ENCODE measurements around the gene UFM1. TPM values are rescaled to one million over a fixed set of nuclear protein-coding genes. Genes with fewer than 3 reads are reported as not detected.
A peak's percentile ranks its signal among the peaks of the same experiment; 100 is the strongest.

UFM1 gene
- polyA plus RNA-seq, 3 donors: 36.0 to 56.6 (median 41.8) TPM

GRCh38 chr13:38350114-38350617 lies 515 bp downstream of the UFM1 start:
- WGBS (ENCODE audit: insufficient coverage): 0% methylated on average over 5 of the region's 19 CpGs
- TF ChIP-seq, protein P1, sequence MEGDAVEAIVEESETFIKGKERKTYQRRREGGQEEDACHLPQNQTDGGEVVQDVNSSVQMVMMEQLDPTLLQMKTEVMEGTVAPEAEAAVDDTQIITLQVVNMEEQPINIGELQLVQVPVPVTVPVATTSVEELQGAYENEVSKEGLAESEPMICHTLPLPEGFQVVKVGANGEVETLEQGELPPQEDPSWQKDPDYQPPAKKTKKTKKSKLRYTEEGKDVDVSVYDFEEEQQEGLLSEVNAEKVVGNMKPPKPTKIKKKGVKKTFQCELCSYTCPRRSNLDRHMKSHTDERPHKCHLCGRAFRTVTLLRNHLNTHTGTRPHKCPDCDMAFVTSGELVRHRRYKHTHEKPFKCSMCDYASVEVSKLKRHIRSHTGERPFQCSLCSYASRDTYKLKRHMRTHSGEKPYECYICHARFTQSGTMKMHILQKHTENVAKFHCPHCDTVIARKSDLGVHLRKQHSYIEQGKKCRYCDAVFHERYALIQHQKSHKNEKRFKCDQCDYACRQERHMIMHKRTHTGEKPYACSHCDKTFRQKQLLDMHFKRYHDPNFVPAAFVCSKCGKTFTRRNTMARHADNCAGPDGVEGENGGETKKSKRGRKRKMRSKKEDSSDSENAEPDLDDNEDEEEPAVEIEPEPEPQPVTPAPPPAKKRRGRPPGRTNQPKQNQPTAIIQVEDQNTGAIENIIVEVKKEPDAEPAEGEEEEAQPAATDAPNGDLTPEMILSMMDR (IDR thresholded peaks at IDR 0.05): no peak
- Histone ChIP-seq H3K4me2 (replicated peaks; ENCODE audit: extremely low read depth, low read length, poor library complexity, severe bottlenecking) (peak overlapping the region; percentile 92), H3K27me3 (ENCODE audit: control insufficient read depth in 2 of 2, insufficient read depth in 2 of 2, low read length in 2 of 2) (no peaks in the 10 kb centered on the region), H4K20me1 (ENCODE audit: insufficient read depth, low read length) (peaks cover 8% of the 10 kb centered on the region), H3K4me3 (replicated peaks in 1 of 3; ENCODE audit: low read depth in 2 of 3, low read length in 3 of 3) (peak overlapping the region; percentile 70 to 93 (median 93)), H3K4me1 (ENCODE audit: control insufficient read depth in 1 of 2, insufficient read depth in 2 of 2, low read length in 2 of 2) (peaks cover 22 to 27% of the 10 kb centered on the region in 2 donors), H3K36me3 (replicated peaks in 1 of 2; ENCODE audit: control insufficient read depth in 1 of 2, insufficient read depth in 2 of 2, low read length in 2 of 2) (peaks cover 24 to 35% of the 10 kb centered on the region in 2 donors), H3K79me2 (ENCODE audit: insufficient read depth, low read length) (peaks cover 25% of the 10 kb centered on the region), H3K27ac (ENCODE audit: low read depth in 1 of 2, low read length in 2 of 2) (peak overlapping the region; percentile 75 to 96), H2AFZ (ENCODE audit: insufficient read depth, low read depth, low read length, poor library complexity, severe bottlenecking) (peak overlapping the region; percentile 90), H3K9me3 (replicated peaks in 1 of 2; ENCODE audit: control insufficient read depth in 1 of 2, insufficient read depth in 1 of 2, low read length in 2 of 2) (no peaks in the 10 kb centered on the region), H3K9ac (ENCODE audit: insufficient read depth, low read length, poor library complexity, severe bottlenecking) (peak overlapping the region; percentile 87)
- no peaks in the 10 kb centered on the region for H3K27me3 Mint-ChIP-seq (ENCODE audit: low read depth in 3 of 3)
- peak overlapping the region; percentile 94 to 99 for H3K4me3 Mint-ChIP-seq
- H3K9me3 Mint-ChIP-seq: no peaks in the 10 kb centered on the region
- peak in 2 of 3 donors; percentile 17 to 28 for DNase-seq
- intact Hi-C loops (cut with micrococcal nuclease): loop anchor here in 1 of 2 donors (10.0 kb wide), 1 partner anchor 1355 kb away; the partner anchor contains the start of gene ALG5
- peaks cover 27% of the 10 kb centered on the region for H3K4me1 Mint-ChIP-seq
- H3K36me3 Mint-ChIP-seq: peaks cover 19 to 27% of the 10 kb centered on the region in 2 donors
- peak overlapping the region; percentile 96 to 98 (median 97) for H3K27ac Mint-ChIP-seq

DNA sequence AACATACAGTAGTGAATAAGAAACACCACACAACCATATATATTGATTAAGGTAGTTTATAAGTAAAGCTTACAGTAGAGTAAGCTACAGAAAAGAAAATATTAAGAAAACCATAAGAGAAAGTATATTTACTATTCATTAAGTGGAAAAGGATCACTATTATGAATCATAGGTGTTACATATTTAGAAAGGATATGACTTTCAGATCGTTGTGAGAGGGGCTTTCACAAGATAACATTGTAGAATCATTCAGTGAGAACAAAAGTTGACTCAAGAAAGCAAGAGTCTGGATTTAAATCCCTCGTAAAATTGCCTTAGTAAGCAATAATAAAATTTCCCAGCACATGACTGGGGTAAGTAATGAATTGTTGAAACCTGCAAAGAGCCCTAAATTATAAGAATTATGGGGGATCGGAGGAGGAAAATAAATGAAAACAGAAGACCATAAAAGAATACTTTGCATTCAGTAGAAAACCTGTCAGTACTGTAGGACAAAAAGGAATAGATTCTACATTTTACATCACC lies 6.0 kb downstream of the UFM1 start:
- H2AFZ ChIP-seq (ENCODE audit: insufficient read depth, low read depth, low read length, poor library complexity, severe bottlenecking): no peak overlapping the region
- H4K20me1 ChIP-seq (ENCODE audit: insufficient read depth, low read length): peaks cover 14% of the 10 kb centered on the region
- Mint-ChIP-seq H3K36me3 (peaks cover 37 to 51% of the 10 kb centered on the region in 2 donors), H3K9me3 (no peaks in the 10 kb centered on the region), H3K4me3 (no peak overlapping the region), H3K27ac (no peak overlapping the region), H3K27me3 (ENCODE audit: low read depth in 3 of 3) (no peaks in the 10 kb centered on the region), H3K4me1 (peaks cover 13% of the 10 kb centered on the region)
- peaks cover 15% of the 10 kb centered on the region for H3K79me2 ChIP-seq (ENCODE audit: insufficient read depth, low read length)
- H3K4me3 ChIP-seq (replicated peaks in 1 of 3; ENCODE audit: low read depth in 2 of 3, low read length in 3 of 3): no peak overlapping the region
- intact Hi-C loops (cut with micrococcal nuclease): loop anchor here in 1 of 2 donors (10.0 kb wide), 1 partner anchor 1361 kb away; the partner anchor contains the start of gene ALG5
- H3K27ac ChIP-seq (ENCODE audit: low read depth in 1 of 2, low read length in 2 of 2): no peak overlapping the region
- H3K4me1 ChIP-seq (ENCODE audit: control insufficient read depth in 1 of 2, insufficient read depth in 2 of 2, low read length in 2 of 2): peaks cover 8 to 11% of the 10 kb centered on the region in 2 donors
- H3K9me3 ChIP-seq (replicated peaks in 1 of 2; ENCODE audit: control insufficient read depth in 1 of 2, insufficient read depth in 1 of 2, low read length in 2 of 2): no peaks in the 10 kb centered on the region
- H3K36me3 ChIP-seq (replicated peaks in 1 of 2; ENCODE audit: control insufficient read depth in 1 of 2, insufficient read depth in 2 of 2, low read length in 2 of 2): peaks cover 57 to 76% of the 10 kb centered on the region in 2 donors
- no peaks in the 10 kb centered on the region for H3K27me3 ChIP-seq (ENCODE audit: control insufficient read depth in 2 of 2, insufficient read depth in 2 of 2, low read length in 2 of 2)
- no peak overlapping the region for H3K9ac ChIP-seq (ENCODE audit: insufficient read depth, low read length, poor library complexity, severe bottlenecking)
- DNase-seq: no peak
- WGBS (ENCODE audit: insufficient coverage): no CpG with 5 or more reads among the region's 3 CpGs
- H3K4me2 ChIP-seq (replicated peaks; ENCODE audit: extremely low read depth, low read length, poor library complexity, severe bottlenecking): no peak overlapping the region
- TF ChIP-seq, protein P1 (IDR thresholded peaks at IDR 0.05): no peak

Measured in CD14-positive monocyte (primary cell).